ENCODE measurements around the gene LHFPL3.

- no peak for TF ChIP-seq L3MBTL2 (conservative IDR thresholded peaks at IDR 0.05)
- TF ChIP-seq FOXK2 (IDR thresholded peaks at IDR 0.05): no peak
- no peak for TF ChIP-seq FOXM1 (IDR thresholded peaks at IDR 0.05; ENCODE audit: borderline replicate concordance)
- no peak for TF ChIP-seq SP1 (IDR thresholded peaks at IDR 0.05)
- no peak for TF ChIP-seq ARNT (IDR thresholded peaks at IDR 0.05)
- TF ChIP-seq NFRKB (IDR thresholded peaks at IDR 0.05): no peak
- no peak for TF ChIP-seq TARDBP (IDR thresholded peaks at IDR 0.05)
- no peak for TF ChIP-seq LEF1 (IDR thresholded peaks at IDR 0.05; ENCODE audit: borderline replicate concordance)
- TF ChIP-seq BHLHE40 (IDR thresholded peaks at IDR 0.05; ENCODE audit: borderline replicate concordance): no peak
- TF ChIP-seq ZNF384 (IDR thresholded peaks at IDR 0.05): no peak
Observed at GRCh38 chr7:104548861-104549260, 220.5 kb downstream of the LHFPL3 start.

Measured in HEK293T (cell line).